Karpas-422 (cell line): ENCODE measurements around the gene CLEC2D. TPM values are rescaled to one million over a fixed set of nuclear protein-coding genes. Genes with fewer than 3 reads are reported as not detected.
"Not testable (repeated sequence)": the region's sequence is repeated elsewhere in the genome, so short reads cannot be mapped to it uniquely, and the experiment has no call there.

Experiments used
- DNase-seq: peaks from one replicate; pipeline ENCODE4 v3.0.0-alpha.2; 2015
- H2AFZ ChIP-seq: fragments of 200-600 bp; sonication (generic); 2 replicates; pipeline ENCODE4 v1.6.1; 2014; ENCODE audit warnings: antibody characterized with exemption, low read length, mixed read lengths
- H3K27ac ChIP-seq: fragments of 200-600 bp; sonication (generic); 2 replicates; pipeline ENCODE4 v1.5.1; 2014; ENCODE audit warnings: mild to moderate bottlenecking, low read length, moderate library complexity
- H3K27me3 ChIP-seq: fragments of 200-600 bp; sonication (generic); 2 replicates; pipeline ENCODE4 v1.6.1; 2014; ENCODE audit warnings: low read length, mixed read lengths
- H3K36me3 ChIP-seq: fragments of 200-600 bp; sonication (generic); 2 replicates; pipeline ENCODE4 v1.6.1; 2014; ENCODE audit warnings: low read length, mixed read lengths; ENCODE audit not compliant: insufficient read depth
- H3K4me1 ChIP-seq: fragments of 200-600 bp; sonication (generic); 2 replicates; pipeline ENCODE4 v1.6.1; 2014; ENCODE audit warnings: mild to moderate bottlenecking, low read length, mixed read lengths
- H3K4me2 ChIP-seq: fragments of 200-600 bp; sonication (generic); 2 replicates; pipeline ENCODE4 v1.6.1; 2014; ENCODE audit warnings: low read length, low read depth, mild to moderate bottlenecking; ENCODE audit not compliant: poor library complexity, severe bottlenecking
- H3K4me3 ChIP-seq: fragments of 200-600 bp; sonication (generic); 2 replicates; pipeline ENCODE4 v1.5.1; 2014; ENCODE audit warnings: mild to moderate bottlenecking, antibody characterized with exemption, low read length, mixed read lengths
- H3K79me2 ChIP-seq: fragments of 200-600 bp; sonication (generic); 2 replicates; pipeline ENCODE4 v1.6.1; 2014; ENCODE audit warnings: mild to moderate bottlenecking, low read length, mixed read lengths
- H3K9ac ChIP-seq: fragments of 200-600 bp; sonication (generic); 2 replicates; pipeline ENCODE4 v1.6.0; 2014; ENCODE audit warnings: low read length
- H3K9me2 ChIP-seq: fragments of 200-600 bp; sonication (generic), shearing (Covaris generic); replicated peaks from 2 replicates; pipeline ENCODE4 v1.6.0; 2014; ENCODE audit warnings: mild to moderate bottlenecking, low read length, moderate library complexity; ENCODE audit not compliant: insufficient read depth
- H3K9me3 ChIP-seq: fragments of 300-700, 200-600 bp; sonication (generic); 2 replicates; pipeline ENCODE4 v1.6.1; 2014; ENCODE audit warnings: low read length, mixed read lengths
- H4K20me1 ChIP-seq: fragments of 200-600 bp; sonication (generic); 2 replicates; pipeline ENCODE4 v1.6.1; 2014; ENCODE audit warnings: mild to moderate bottlenecking, antibody characterized with exemption, low read length, low read depth; ENCODE audit not compliant: insufficient read depth
- total RNA-seq: library from RNA; depleted of rRNA; stranded (reverse); fragments of >200 nt; shearing (Covaris generic); gene quantifications from 2 replicates; pipeline ENCODE4 v1.2.3, GENCODE V29; 2014; ENCODE audit warnings: low replicate concordance

CLEC2D gene
- total RNA-seq, 1 experiment from 2014 or later = 3.2 TPM

DNA sequence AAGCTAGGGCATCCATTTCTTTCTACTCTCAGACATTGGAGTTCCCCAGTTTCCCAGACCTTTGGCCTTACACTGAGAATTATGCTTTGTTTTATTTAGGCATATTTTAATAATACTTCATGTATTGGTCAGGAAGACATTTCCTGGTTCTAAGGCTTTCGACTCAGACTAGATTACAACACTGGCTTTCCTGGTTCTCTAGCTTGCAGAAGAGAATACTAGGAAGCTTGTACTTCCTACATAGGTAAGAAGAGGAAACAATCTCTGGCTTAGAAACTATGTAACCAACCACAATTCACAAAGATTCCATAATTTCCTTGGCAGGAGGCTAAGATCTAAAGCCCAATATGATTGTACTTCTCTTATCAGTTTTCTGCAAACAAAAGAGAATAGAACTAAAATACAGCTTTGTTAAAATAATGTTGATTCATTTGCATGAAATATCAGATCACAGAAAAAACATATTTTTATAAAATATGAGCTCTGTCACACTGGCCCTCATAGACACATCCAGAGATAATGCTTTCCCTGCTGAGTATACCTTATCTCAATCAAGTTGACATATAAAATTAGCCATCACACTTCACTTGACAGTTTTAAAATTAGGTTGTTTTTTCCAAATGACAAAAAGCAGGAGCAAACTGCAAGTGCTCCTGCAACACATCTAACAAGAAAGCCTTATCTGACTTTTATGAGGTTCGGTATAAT lies 30.5 kb downstream of the CLEC2D start:
- Histone ChIP-seq H3K9me3 (no peaks in the 10 kb centered on the region), H3K27me3 (no peaks in the 10 kb centered on the region), H3K79me2 (no peaks in the 10 kb centered on the region), H3K36me3 (no peaks in the 10 kb centered on the region), H4K20me1 (no peaks in the 10 kb centered on the region), H3K4me2 (no peak overlapping the region), H3K4me3 (no peak overlapping the region), H3K27ac (no peak overlapping the region), H2AFZ (no peak overlapping the region), H3K9me2 (no peaks in the 10 kb centered on the region), H3K4me1 (no peaks in the 10 kb centered on the region), H3K9ac (no peak overlapping the region)
- no peak for DNase-seq

DNA sequence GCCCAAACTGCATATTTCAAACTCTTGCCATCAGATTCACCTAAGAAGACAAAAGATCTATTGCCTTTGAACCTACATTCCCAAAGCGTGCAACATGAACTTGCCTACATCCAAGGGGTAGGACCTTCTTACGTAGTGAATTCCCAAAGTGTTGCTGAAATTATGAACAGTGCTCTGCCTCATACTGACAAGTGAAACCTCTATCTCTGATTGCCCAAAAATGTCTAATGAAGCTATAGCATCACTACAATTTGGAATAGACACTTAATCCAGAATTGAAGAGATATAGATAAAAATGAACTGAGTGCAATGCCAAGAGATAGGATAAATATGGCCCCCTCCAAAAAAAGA lies 31.1 kb downstream of the CLEC2D start:
- Histone ChIP-seq H3K9ac (no peak overlapping the region), H2AFZ (no peak overlapping the region), H3K27ac (no peak overlapping the region), H3K36me3 (no peaks in the 10 kb centered on the region), H3K79me2 (no peaks in the 10 kb centered on the region), H3K4me3 (no peak overlapping the region), H3K9me3 (no peaks in the 10 kb centered on the region), H3K4me2 (no peak overlapping the region), H4K20me1 (no peaks in the 10 kb centered on the region), H3K27me3 (no peaks in the 10 kb centered on the region), H3K4me1 (no peaks in the 10 kb centered on the region), H3K9me2 (no peaks in the 10 kb centered on the region)
- no peak for DNase-seq

DNA sequence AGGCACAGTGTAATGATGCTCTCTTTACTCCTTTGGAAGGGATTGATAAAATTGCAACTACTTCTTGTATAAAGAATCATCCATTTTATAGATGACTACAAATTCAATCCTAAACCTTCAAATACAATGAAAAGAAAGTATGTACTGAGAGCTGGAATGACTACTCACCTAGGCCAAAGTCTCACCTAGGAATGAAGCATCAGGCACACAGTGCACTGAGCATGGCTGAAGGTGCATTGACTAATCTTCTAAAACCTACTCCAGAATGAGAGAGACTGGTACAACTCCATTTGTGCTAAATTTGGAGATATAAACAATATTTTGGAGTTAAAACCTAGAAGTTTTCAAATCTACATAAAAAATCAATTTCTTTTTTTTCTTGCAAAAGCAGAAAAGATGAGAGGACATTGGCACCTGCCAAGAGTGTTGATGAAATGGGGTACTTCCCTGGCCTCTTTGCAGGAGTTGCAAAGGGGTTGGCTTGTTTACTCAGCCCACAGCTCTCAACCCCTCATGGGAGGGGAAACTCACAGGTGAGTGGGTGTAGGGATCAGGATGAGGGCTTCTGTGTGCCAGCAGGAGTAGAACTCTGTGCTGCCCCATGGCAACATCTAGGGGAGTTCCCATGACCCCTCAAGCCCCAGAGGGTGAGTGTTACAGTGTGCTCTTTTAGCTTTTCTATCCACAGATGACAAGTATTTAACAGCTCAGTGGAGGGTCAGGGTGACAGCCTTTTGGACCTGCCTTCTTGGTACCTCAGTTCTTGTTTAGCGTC lies 32.1 kb downstream of the CLEC2D start:
- Histone ChIP-seq H3K4me2 (no peak overlapping the region), H3K9me2 (no peaks in the 10 kb centered on the region), H3K9me3 (no peaks in the 10 kb centered on the region), H4K20me1 (no peaks in the 10 kb centered on the region), H3K79me2 (no peaks in the 10 kb centered on the region), H3K4me3 (no peak overlapping the region), H3K4me1 (peaks cover 8% of the 10 kb centered on the region), H3K36me3 (no peaks in the 10 kb centered on the region), H2AFZ (no peak overlapping the region), H3K9ac (no peak overlapping the region), H3K27ac (no peak overlapping the region), H3K27me3 (no peaks in the 10 kb centered on the region)
- DNase-seq = no peak

DNA sequence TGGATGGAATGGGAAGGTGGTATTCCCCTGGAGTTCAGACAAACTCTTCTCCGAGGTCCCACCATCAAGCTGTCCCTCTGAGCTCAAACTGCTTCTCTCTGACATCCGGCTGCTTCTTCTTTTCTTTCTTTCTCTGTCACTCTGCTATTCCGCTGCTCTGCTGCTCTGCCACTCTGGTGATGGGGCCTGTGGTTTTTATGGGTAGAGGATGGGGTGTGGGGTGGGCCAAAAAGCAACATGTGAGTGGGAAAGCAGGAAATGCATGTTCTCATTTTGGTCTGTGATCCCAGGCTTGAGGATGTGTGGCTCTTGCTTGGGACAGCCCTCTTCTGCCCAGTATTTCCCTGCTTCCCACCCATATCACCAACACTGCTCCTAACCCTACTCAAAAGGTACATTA lies 32.7 kb downstream of the CLEC2D start:
- H3K9ac ChIP-seq = no peak overlapping the region
- no peaks in the 10 kb centered on the region for H3K36me3 ChIP-seq
- no peak overlapping the region for H3K4me2 ChIP-seq
- no peak overlapping the region for H3K27ac ChIP-seq
- no peak for DNase-seq
- no peak overlapping the region for H3K4me3 ChIP-seq
- H3K4me1 ChIP-seq = peaks cover 9% of the 10 kb centered on the region
- H4K20me1 ChIP-seq = no peaks in the 10 kb centered on the region
- no peaks in the 10 kb centered on the region for H3K79me2 ChIP-seq
- no peaks in the 10 kb centered on the region for H3K9me3 ChIP-seq
- no peaks in the 10 kb centered on the region for H3K27me3 ChIP-seq
- H2AFZ ChIP-seq = no peak overlapping the region
- H3K9me2 ChIP-seq = no peaks in the 10 kb centered on the region

DNA sequence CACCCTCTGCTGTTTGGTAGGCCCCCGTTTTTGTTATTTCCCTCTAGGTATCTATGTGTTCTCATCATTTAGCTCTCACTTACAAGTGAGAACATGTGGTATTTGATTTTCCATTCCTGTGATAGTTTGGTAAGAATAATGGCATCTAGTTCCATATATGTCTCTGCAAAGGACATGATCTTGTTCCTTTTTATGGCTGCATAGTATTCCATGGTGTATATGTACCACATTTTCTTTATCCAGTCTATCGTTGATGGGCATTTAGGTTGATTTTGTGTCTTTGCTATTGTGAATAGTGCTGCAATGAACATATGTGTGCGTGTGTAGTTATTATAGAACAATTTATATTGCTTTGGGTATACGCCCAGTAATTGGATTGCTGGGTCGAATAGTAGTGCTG lies 35.0 kb downstream of the CLEC2D start:
- not testable (repeated sequence) for DNase-seq, H3K27ac ChIP-seq, H4K20me1 ChIP-seq, H2AFZ ChIP-seq, H3K9me3 ChIP-seq, H3K27me3 ChIP-seq, H3K79me2 ChIP-seq, H3K9ac ChIP-seq, H3K4me2 ChIP-seq, H3K4me3 ChIP-seq, H3K9me2 ChIP-seq, H3K36me3 ChIP-seq
- peaks cover 16% of the 10 kb centered on the region for H3K4me1 ChIP-seq

DNA sequence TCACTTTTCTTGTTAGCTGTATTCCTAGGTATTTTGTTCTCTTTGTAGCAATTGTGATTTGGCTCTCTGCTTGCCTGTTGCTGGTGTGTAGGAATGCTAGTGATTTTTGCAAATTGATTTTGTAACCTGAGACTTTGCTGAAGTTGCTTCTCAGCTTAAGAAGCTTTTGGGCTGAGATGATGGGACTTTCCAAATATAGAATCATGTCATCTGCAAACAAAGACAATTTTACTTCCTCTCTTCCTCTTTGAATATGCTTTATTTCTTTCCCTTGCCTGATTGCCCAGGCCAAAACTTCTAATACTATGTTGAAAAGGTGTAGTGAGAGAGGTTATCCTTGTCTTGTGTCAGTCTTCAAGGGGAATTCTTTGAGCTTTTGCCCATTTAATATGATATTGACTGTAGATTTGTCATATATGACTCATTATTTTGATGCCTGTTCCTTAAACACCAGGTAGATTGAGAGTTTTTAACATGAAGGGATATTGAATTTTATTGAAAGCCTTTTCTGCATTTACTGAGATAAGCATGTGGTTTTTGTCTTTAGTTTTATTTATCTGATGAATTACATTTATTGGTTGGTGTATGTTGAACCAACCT lies 36.7 kb downstream of the CLEC2D start:
- Histone ChIP-seq H3K9me2 (no peaks in the 10 kb centered on the region), H3K9ac (no peak overlapping the region), H3K27me3 (no peaks in the 10 kb centered on the region), H3K4me3 (no peak overlapping the region), H4K20me1 (no peaks in the 10 kb centered on the region), H3K9me3 (no peaks in the 10 kb centered on the region), H3K4me2 (peak overlapping the region; percentile 5), H2AFZ (no peak overlapping the region), H3K36me3 (no peaks in the 10 kb centered on the region), H3K79me2 (no peaks in the 10 kb centered on the region), H3K4me1 (peaks cover 16% of the 10 kb centered on the region), H3K27ac (no peak overlapping the region)
- no peak for DNase-seq

DNA sequence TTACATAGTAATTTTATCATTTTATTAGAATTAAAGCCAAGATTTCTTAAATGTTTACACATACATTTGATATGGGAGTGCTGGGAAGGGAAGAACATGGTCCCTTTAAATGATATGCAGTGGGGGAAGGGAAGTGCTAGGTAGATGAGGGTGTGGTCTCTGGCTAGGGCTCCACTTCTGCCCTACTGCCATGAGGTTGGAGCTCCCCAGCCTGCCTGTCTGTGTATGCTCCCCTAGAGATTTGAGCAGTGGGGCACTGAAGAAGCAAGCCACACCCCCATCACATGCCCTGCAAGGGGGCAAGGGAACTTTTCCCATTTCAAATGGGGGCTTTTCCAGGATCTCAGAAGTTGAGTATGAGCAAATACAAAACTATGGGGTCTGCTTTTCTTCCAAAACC lies 37.8 kb downstream of the CLEC2D start:
- H3K4me1 ChIP-seq = peaks cover 16% of the 10 kb centered on the region

More for the DNA sequence above, 37.8 kb downstream of the CLEC2D start:
- Histone ChIP-seq H4K20me1 (no peaks in the 10 kb centered on the region), H3K27ac (no peak overlapping the region), H3K79me2 (no peaks in the 10 kb centered on the region), H3K9ac (no peak overlapping the region), H3K9me2 (no peaks in the 10 kb centered on the region), H3K4me3 (no peak overlapping the region), H3K4me2 (no peak overlapping the region), H3K36me3 (no peaks in the 10 kb centered on the region), H2AFZ (no peak overlapping the region), H3K27me3 (no peaks in the 10 kb centered on the region), H3K9me3 (no peaks in the 10 kb centered on the region)
- no peak for DNase-seq
